Fibroblast of lung (primary cell): ENCODE measurements around the gene CPM.

Experiments
- EZH2 ChIP-seq: IDR thresholded peaks from 2 replicates; pipeline ENCODE4 v1.5.1; 2012; ENCODE audit warnings: low read length, control low read depth, mild to moderate bottlenecking; ENCODE audit errors: missing control alignments
- TF ChIP-seq, protein P1 (sequence below), 2 donors: IDR thresholded peaks in 1 of 2; conservative IDR thresholded peaks in 1 of 2; 1 replicate in 1 of 2; 2 replicates in 1 of 2; pipeline ENCODE4 v1.5.1; 2011 to 2012; ENCODE audit warnings: low read length in 2 of 2, control low read depth in 1 of 2, inconsistent platforms in 1 of 2, low read depth in 1 of 2, mild to moderate bottlenecking in 1 of 2

DNA sequence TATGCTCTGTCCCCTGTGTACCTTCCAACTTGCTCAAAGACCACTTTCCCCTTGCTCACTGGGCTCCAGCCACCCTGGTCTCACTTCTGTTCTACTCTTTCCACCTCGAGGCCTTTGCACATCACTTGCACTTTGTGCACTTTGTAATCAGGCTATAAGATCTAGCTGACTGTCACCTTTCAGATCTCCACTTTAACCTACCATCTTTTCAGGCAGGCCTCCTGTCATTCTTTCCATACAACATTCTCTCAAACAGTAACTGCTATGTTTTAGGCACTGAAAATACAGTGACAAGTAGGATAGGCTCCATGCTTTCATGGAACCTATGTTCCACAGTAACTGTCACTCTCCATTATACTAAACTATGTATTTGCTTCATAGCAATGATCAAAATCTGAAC is 14.0 kb downstream of the CPM start:
- TF ChIP-seq, protein P1, sequence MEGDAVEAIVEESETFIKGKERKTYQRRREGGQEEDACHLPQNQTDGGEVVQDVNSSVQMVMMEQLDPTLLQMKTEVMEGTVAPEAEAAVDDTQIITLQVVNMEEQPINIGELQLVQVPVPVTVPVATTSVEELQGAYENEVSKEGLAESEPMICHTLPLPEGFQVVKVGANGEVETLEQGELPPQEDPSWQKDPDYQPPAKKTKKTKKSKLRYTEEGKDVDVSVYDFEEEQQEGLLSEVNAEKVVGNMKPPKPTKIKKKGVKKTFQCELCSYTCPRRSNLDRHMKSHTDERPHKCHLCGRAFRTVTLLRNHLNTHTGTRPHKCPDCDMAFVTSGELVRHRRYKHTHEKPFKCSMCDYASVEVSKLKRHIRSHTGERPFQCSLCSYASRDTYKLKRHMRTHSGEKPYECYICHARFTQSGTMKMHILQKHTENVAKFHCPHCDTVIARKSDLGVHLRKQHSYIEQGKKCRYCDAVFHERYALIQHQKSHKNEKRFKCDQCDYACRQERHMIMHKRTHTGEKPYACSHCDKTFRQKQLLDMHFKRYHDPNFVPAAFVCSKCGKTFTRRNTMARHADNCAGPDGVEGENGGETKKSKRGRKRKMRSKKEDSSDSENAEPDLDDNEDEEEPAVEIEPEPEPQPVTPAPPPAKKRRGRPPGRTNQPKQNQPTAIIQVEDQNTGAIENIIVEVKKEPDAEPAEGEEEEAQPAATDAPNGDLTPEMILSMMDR (conservative IDR thresholded peaks at IDR 0.05 in 1 of 2, IDR thresholded peaks at IDR 0.05 in 1 of 2; ENCODE audit: low read depth in 1 of 2, low read length in 2 of 2) = no peak
- no peak for TF ChIP-seq EZH2
